ENCODE measurements around the gene CHD6.

The CHD6 gene

GRCh38 chr20:41621421-41621820, 3.2 kb upstream of the CHD6 start:
- DNase-seq (ENCODE audit: low spot score) = no peak

- DNase-seq (ENCODE audit: low spot score) = no peak
These were observed 1.4 kb upstream of the CHD6 start for GRCh38 chr20:41619360-41620100.

- peak; percentile 8 for DNase-seq (ENCODE audit: low spot score)
These were observed 682 bp upstream of the CHD6 start for GRCh38 chr20:41618807-41619311.

GRCh38 chr20:41617059-41617901, 897 bp downstream of the CHD6 start:
- peak; percentile 30 for DNase-seq (ENCODE audit: low spot score)

GRCh38 chr20:41616228-41616627, 1.9 kb downstream of the CHD6 start:
- peak; percentile 32 for DNase-seq (ENCODE audit: low spot score)

- no peak for DNase-seq (ENCODE audit: low spot score)
These were observed 2.5 kb downstream of the CHD6 start for GRCh38 chr20:41615676-41616075.

- no peak for DNase-seq (ENCODE audit: low spot score)
These were observed 3.1 kb downstream of the CHD6 start for GRCh38 chr20:41615110-41615509.

- DNase-seq (ENCODE audit: low spot score) = no peak
These were observed 4.9 kb downstream of the CHD6 start for GRCh38 chr20:41613321-41613720.

GRCh38 chr20:41609474-41609873, 8.7 kb downstream of the CHD6 start:
- no peak for DNase-seq (ENCODE audit: low spot score)

GRCh38 chr20:41608606-41609005, 9.6 kb downstream of the CHD6 start:
- no peak for DNase-seq (ENCODE audit: low spot score)

GRCh38 chr20:41607791-41608190, 10.4 kb downstream of the CHD6 start:
- no peak for DNase-seq (ENCODE audit: low spot score)

- no peak for DNase-seq (ENCODE audit: low spot score)
These were observed 14.2 kb downstream of the CHD6 start for GRCh38 chr20:41604002-41604401.

GRCh38 chr20:41601742-41602141, 16.4 kb downstream of the CHD6 start:
- DNase-seq (ENCODE audit: low spot score) = no peak

- DNase-seq (ENCODE audit: low spot score) = no peak
These were observed 17.1 kb downstream of the CHD6 start for GRCh38 chr20:41600926-41601631.

- DNase-seq (ENCODE audit: low spot score) = no peak
These were observed 18.5 kb downstream of the CHD6 start for GRCh38 chr20:41599699-41600104.

- no peak for DNase-seq (ENCODE audit: low spot score)
These were observed 19.5 kb downstream of the CHD6 start for GRCh38 chr20:41598719-41599118.

- DNase-seq (ENCODE audit: low spot score) = no peak
These were observed 23.5 kb downstream of the CHD6 start for GRCh38 chr20:41594514-41595322.

GRCh38 chr20:41592516-41593216, 25.5 kb downstream of the CHD6 start:
- DNase-seq (ENCODE audit: low spot score) = no peak

GRCh38 chr20:41587956-41588355, 30.2 kb downstream of the CHD6 start:
- peak; percentile 90 for DNase-seq (ENCODE audit: low spot score)

GRCh38 chr20:41587523-41587922, 30.7 kb downstream of the CHD6 start:
- DNase-seq (ENCODE audit: low spot score) = peak; percentile 22

GRCh38 chr20:41586772-41587171, 31.4 kb downstream of the CHD6 start:
- no peak for DNase-seq (ENCODE audit: low spot score)
